IPS-20b (cell line): ENCODE measurements around the gene DPYD.

Experiments
- H3K27ac ChIP-seq: one replicate; pipeline ENCODE4 v1.5.1; 2013; ENCODE audit warnings: low read length
- H3K27me3 ChIP-seq: 2 replicates; pipeline ENCODE4 v1.6.1; 2013; ENCODE audit warnings: mild to moderate bottlenecking, low read length, inconsistent platforms; ENCODE audit not compliant: insufficient read depth
- H3K36me3 ChIP-seq: 2 replicates; pipeline ENCODE4 v1.6.1; 2013; ENCODE audit warnings: low read depth, mild to moderate bottlenecking, inconsistent platforms, low read length, moderate library complexity; ENCODE audit not compliant: insufficient read depth
- H3K4me1 ChIP-seq: 2 replicates; pipeline ENCODE4 v1.6.1; 2013; ENCODE audit warnings: mild to moderate bottlenecking, control low read depth, inconsistent platforms, low read length, moderate library complexity; ENCODE audit not compliant: insufficient read depth
- H3K4me3 ChIP-seq: 2 replicates; pipeline ENCODE4 v1.5.1; 2013; ENCODE audit warnings: mild to moderate bottlenecking, low read length, inconsistent platforms
- H3K9ac ChIP-seq: 2 replicates; pipeline ENCODE4 v1.6.1; 2013; ENCODE audit warnings: low read depth, mild to moderate bottlenecking, inconsistent platforms, low read length, moderate library complexity
- H3K9me3 ChIP-seq: 2 replicates; pipeline ENCODE4 v1.6.1; 2013; ENCODE audit warnings: mild to moderate bottlenecking, low read depth, low read length, inconsistent platforms; ENCODE audit not compliant: insufficient read depth

DPYD gene

GRCh38 chr1:97066860-97067259, 854.0 kb downstream of the DPYD start:
- Histone ChIP-seq H3K36me3 (no peaks in the 10 kb centered on the region), H3K9me3 (peaks cover 6% of the 10 kb centered on the region; the same call in 1 of the 2 replicates), H3K27ac (no peak overlapping the region), H3K4me3 (no peak overlapping the region), H3K9ac (no peak overlapping the region), H3K4me1 (no peaks in the 10 kb centered on the region), H3K27me3 (no peaks in the 10 kb centered on the region)

- Histone ChIP-seq H3K9ac (no peak overlapping the region), H3K27ac (no peak overlapping the region)
Observed at GRCh38 chr1:97063532-97063931, 857.3 kb downstream of the DPYD start.

GRCh38 chr1:97061604-97062003, 859.2 kb downstream of the DPYD start:
- no peak overlapping the region for H3K9ac ChIP-seq
- no peak overlapping the region for H3K27ac ChIP-seq
- H3K4me3 ChIP-seq, result no peak overlapping the region
- H3K9me3 ChIP-seq, result peaks cover 35% of the 10 kb centered on the region
- H3K36me3 ChIP-seq, result no peaks in the 10 kb centered on the region
- H3K4me1 ChIP-seq, result no peaks in the 10 kb centered on the region
- H3K27me3 ChIP-seq, result no peaks in the 10 kb centered on the region

More at GRCh38 chr1:97063532-97063931, 857.3 kb downstream of the DPYD start:
- H3K9me3 ChIP-seq, result peaks cover 27% of the 10 kb centered on the region; the same call in 1 of the 2 replicates
- H3K27me3 ChIP-seq, result no peaks in the 10 kb centered on the region
- no peak overlapping the region for H3K4me3 ChIP-seq
- no peaks in the 10 kb centered on the region for H3K4me1 ChIP-seq
- H3K36me3 ChIP-seq, result no peaks in the 10 kb centered on the region

- Histone ChIP-seq H3K36me3 (no peaks in the 10 kb centered on the region), H3K9me3 (peaks cover 44% of the 10 kb centered on the region), H3K27me3 (no peaks in the 10 kb centered on the region), H3K4me3 (no peak overlapping the region), H3K9ac (no peak overlapping the region), H3K4me1 (0 out of 2 replicates have a peak, but pooled peaks cover 4% of the 10 kb centered on the region), H3K27ac (no peak overlapping the region)
Observed at GRCh38 chr1:97056386-97056785, 864.4 kb downstream of the DPYD start.

GRCh38 chr1:97053268-97053667, 867.6 kb downstream of the DPYD start:
- H3K9ac ChIP-seq, result no peak overlapping the region
- H3K27me3 ChIP-seq, result no peaks in the 10 kb centered on the region
- no peaks in the 10 kb centered on the region for H3K36me3 ChIP-seq
- H3K4me1 ChIP-seq, result 0 out of 2 replicates have a peak, but pooled peaks cover 4% of the 10 kb centered on the region
- H3K27ac ChIP-seq, result no peak overlapping the region
- H3K9me3 ChIP-seq, result peaks cover 28% of the 10 kb centered on the region
- H3K4me3 ChIP-seq, result no peak overlapping the region

GRCh38 chr1:97051823-97052222, 869.0 kb downstream of the DPYD start:
- peaks cover 21% of the 10 kb centered on the region for H3K9me3 ChIP-seq
- H3K27me3 ChIP-seq, result no peaks in the 10 kb centered on the region
- no peaks in the 10 kb centered on the region for H3K36me3 ChIP-seq
- no peak overlapping the region for H3K27ac ChIP-seq
- no peak overlapping the region for H3K4me3 ChIP-seq
- H3K9ac ChIP-seq, result no peak overlapping the region
- H3K4me1 ChIP-seq, result 0 out of 2 replicates have a peak, but pooled peaks cover 4% of the 10 kb centered on the region

- no peaks in the 10 kb centered on the region for H3K36me3 ChIP-seq
- no peak overlapping the region for H3K4me3 ChIP-seq
- H3K4me1 ChIP-seq, result 0 out of 2 replicates have a peak, but pooled peaks cover 4% of the 10 kb centered on the region
- H3K27me3 ChIP-seq, result no peaks in the 10 kb centered on the region
- H3K9me3 ChIP-seq, result peaks cover 8% of the 10 kb centered on the region
- H3K9ac ChIP-seq, result no peak overlapping the region
- no peak overlapping the region for H3K27ac ChIP-seq
Observed at GRCh38 chr1:97050506-97050905, 870.3 kb downstream of the DPYD start.

- H3K36me3 ChIP-seq, result no peaks in the 10 kb centered on the region
- 0 out of 2 replicates have a peak, but pooled peaks cover 2% of the 10 kb centered on the region for H3K4me1 ChIP-seq
- no peak overlapping the region for H3K27ac ChIP-seq
- H3K4me3 ChIP-seq, result no peak overlapping the region
- H3K9me3 ChIP-seq, result no peaks in the 10 kb centered on the region
- H3K9ac ChIP-seq, result no peak overlapping the region
- no peaks in the 10 kb centered on the region for H3K27me3 ChIP-seq
Observed at GRCh38 chr1:97047421-97047793, 873.4 kb downstream of the DPYD start.

- Histone ChIP-seq H3K9me3 (no peaks in the 10 kb centered on the region), H3K27ac (no peak overlapping the region), H3K36me3 (no peaks in the 10 kb centered on the region), H3K4me1 (no peaks in the 10 kb centered on the region), H3K9ac (no peak overlapping the region), H3K4me3 (no peak overlapping the region), H3K27me3 (no peaks in the 10 kb centered on the region)
Observed at GRCh38 chr1:97046765-97047420, 873.9 kb downstream of the DPYD start.

GRCh38 chr1:97044159-97044760, 876.6 kb downstream of the DPYD start:
- Histone ChIP-seq H3K4me1 (no peaks in the 10 kb centered on the region), H3K9ac (no peak overlapping the region), H3K27ac (no peak overlapping the region), H3K4me3 (no peak overlapping the region), H3K27me3 (no peaks in the 10 kb centered on the region), H3K36me3 (no peaks in the 10 kb centered on the region), H3K9me3 (no peaks in the 10 kb centered on the region)

- Histone ChIP-seq H3K27me3 (no peaks in the 10 kb centered on the region), H3K4me1 (no peaks in the 10 kb centered on the region), H3K9ac (no peak overlapping the region), H3K36me3 (no peaks in the 10 kb centered on the region), H3K9me3 (no peaks in the 10 kb centered on the region), H3K4me3 (no peak overlapping the region), H3K27ac (no peak overlapping the region)
Observed at GRCh38 chr1:97042551-97042950, 878.3 kb downstream of the DPYD start.

- no peak overlapping the region for H3K4me3 ChIP-seq
- H3K27ac ChIP-seq, result no peak overlapping the region
- no peak overlapping the region for H3K9ac ChIP-seq
- no peaks in the 10 kb centered on the region for H3K4me1 ChIP-seq
- H3K36me3 ChIP-seq, result no peaks in the 10 kb centered on the region
- H3K9me3 ChIP-seq, result no peaks in the 10 kb centered on the region
- H3K27me3 ChIP-seq, result no peaks in the 10 kb centered on the region
Observed at GRCh38 chr1:97041026-97041425, 879.8 kb downstream of the DPYD start.
